OCI-LY7 (cell line): ENCODE results near the gene SOWAHD. TPM values are rescaled to one million over a fixed set of nuclear protein-coding genes. Genes with fewer than 3 reads are reported as not detected.
A peak's percentile ranks its signal among the peaks of the same experiment; 100 is the strongest.

Source experiments
- BruUV-seq: library from RNA; stranded (reverse); fragments of 400-500 nt; replicated peaks from 2 replicates; lab custom pipeline; 2021; lab: Mats Ljungman, UMichigan
- CTCF ChIA-PET: fragments of 300-600 bp; sonication (Branson Sonifier 250); formaldehyde crosslinking; loops from one replicate; lab custom pipeline; 2022; ENCODE audit warnings: antibody characterized with exemption; ENCODE audit not compliant: unreplicated experiment; lab: Charles Lee
- POLR2A ChIA-PET: fragments of 300-600 bp; sonication (Branson Sonifier 250); formaldehyde crosslinking; loops from one replicate; lab custom pipeline; 2022; ENCODE audit warnings: antibody characterized with exemption; lab: Charles Lee
- DNase-seq: peaks from one replicate; pipeline ENCODE4 v3.0.0-alpha.2; 2015; ENCODE audit warnings: low spot score
- H2AFZ ChIP-seq: fragments of 200-600 bp; sonication (generic), shearing (Covaris generic); 2 replicates; pipeline ENCODE4 v1.6.1; 2014; ENCODE audit warnings: mild to moderate bottlenecking, antibody characterized with exemption, low read length, moderate library complexity
- H3K27ac ChIP-seq: fragments of 200-600 bp; sonication (generic); 2 replicates; pipeline ENCODE4 v1.5.1; 2014; ENCODE audit warnings: mixed run types, low read depth, mild to moderate bottlenecking, moderate library complexity, low read length, inconsistent platforms; ENCODE audit not compliant: poor library complexity, severe bottlenecking
- H3K36me3 ChIP-seq: fragments of 200-600 bp; sonication (generic); 2 replicates; pipeline ENCODE4 v1.6.1; 2014; ENCODE audit warnings: mild to moderate bottlenecking, antibody characterized with exemption, low read length, moderate library complexity, mixed read lengths; ENCODE audit not compliant: insufficient read depth
- H3K4me1 ChIP-seq: fragments of 200-600 bp; sonication (generic); 2 replicates; pipeline ENCODE4 v1.5.1; 2014; ENCODE audit warnings: mild to moderate bottlenecking, low read length; ENCODE audit not compliant: insufficient read depth, poor library complexity, severe bottlenecking
- H3K4me2 ChIP-seq: fragments of 200-600 bp; sonication (generic); 2 replicates; pipeline ENCODE4 v1.6.1; 2014; ENCODE audit warnings: mild to moderate bottlenecking, low read length
- H3K4me3 ChIP-seq: fragments of 200-600 bp; sonication (generic); 2 replicates; pipeline ENCODE4 v1.5.1; 2014; ENCODE audit warnings: mild to moderate bottlenecking, low read depth, low read length; ENCODE audit not compliant: poor library complexity, severe bottlenecking
- H3K79me2 ChIP-seq: fragments of 200-600 bp; sonication (generic); 2 replicates; pipeline ENCODE4 v1.6.1; 2016; ENCODE audit warnings: low read depth, mild to moderate bottlenecking, low read length, moderate library complexity, mixed read lengths; ENCODE audit not compliant: insufficient read depth
- H3K9me2 ChIP-seq: fragments of 200-600 bp; sonication (generic); 2 replicates; pipeline ENCODE4 v1.6.1; 2016; ENCODE audit warnings: mild to moderate bottlenecking, low read length, mixed read lengths; ENCODE audit not compliant: insufficient read depth
- H3K9me3 ChIP-seq: fragments of 200-600 bp; sonication (generic); 2 replicates; pipeline ENCODE4 v1.6.1; 2014; ENCODE audit warnings: mild to moderate bottlenecking, mixed run types, low read length, mixed read lengths
- H4K20me1 ChIP-seq: fragments of 200-600 bp; sonication (generic); 2 replicates; pipeline ENCODE4 v1.6.1; 2014; ENCODE audit warnings: mild to moderate bottlenecking, antibody characterized with exemption, low read length, moderate library complexity, mixed read lengths; ENCODE audit not compliant: insufficient read depth
- EZH2phosphoT487 ChIP-seq: fragments of 200-600 bp; sonication (generic); IDR thresholded peaks from 2 replicates; pipeline ENCODE4 v1.6.1; 2018; ENCODE audit warnings: low read depth, borderline replicate concordance, mild to moderate bottlenecking, mixed run types, antibody characterized with exemption, low read length, moderate library complexity, mixed read lengths
- intact Hi-C: fragments of 100-400 bp; cut with micrococcal nuclease; formaldehyde crosslinking; loops from one replicate; pipeline ENCODE4 v1.10.0; 2022; ENCODE audit not compliant: unreplicated experiment
- total RNA-seq, 2 experiments: library from RNA; depleted of rRNA in 1 of 2; stranded (reverse); fragments of >200 nt in 1 of 2; shearing (Covaris generic) in 1 of 2; gene quantifications; 2 replicates each; pipeline ENCODE4 v1.2.3, GENCODE V29; 2014 to 2022
- TF ChIP-seq, protein P1 (sequence below): fragments of 200-600 bp; sonication (generic); conservative IDR thresholded peaks from 2 replicates; pipeline ENCODE4 v1.5.1; 2014; ENCODE audit warnings: mild to moderate bottlenecking, antibody characterized with exemption, low read length, moderate library complexity, mixed read lengths

Gene SOWAHD
- total RNA-seq, 2 experiments from 2014 or later = 0.29 TPM; not detected in 1

DNA sequence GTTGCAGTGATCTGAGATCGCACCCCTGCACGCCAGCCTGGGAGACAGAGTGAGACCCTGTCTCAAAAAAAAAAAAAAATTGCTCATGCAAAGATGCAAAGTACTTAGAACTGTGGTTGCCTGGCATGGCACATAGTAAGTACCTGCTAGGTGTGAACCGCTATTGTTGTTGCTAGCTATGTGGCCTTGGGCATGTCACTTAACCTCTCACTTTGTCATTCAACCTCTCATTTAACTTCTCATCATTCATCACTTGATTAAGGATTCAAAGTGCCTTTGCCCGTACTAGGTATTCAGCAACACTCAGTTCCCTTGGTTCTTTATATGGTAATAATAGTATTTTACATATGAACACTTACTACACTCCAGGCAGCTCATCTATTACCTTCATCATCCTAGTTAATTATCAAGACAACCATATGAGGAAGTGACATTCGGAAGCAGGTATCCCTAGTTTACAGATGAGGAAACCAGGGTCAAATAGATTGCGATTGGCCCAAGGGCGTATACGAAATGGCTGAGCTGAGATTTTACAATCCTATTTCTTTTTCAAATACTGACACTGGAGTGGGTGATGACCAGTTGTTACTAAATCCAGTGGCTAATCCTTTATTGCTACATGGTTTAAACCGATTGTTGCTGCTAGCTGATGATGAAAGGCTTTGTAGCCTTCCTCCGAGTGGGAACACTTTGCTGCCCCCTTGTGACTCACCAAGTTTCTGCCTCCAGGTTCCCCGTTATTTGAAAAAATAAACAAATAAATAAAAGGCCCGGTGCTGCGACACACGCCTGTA, 28.8 kb upstream of the SOWAHD start:
- H3K79me2 ChIP-seq = no peaks in the 10 kb centered on the region
- H3K9me3 ChIP-seq = no peaks in the 10 kb centered on the region
- no peaks in the 10 kb centered on the region for H3K36me3 ChIP-seq
- peak overlapping the region; percentile 51; the same call in 1 of the 2 replicates for H3K4me2 ChIP-seq
- peak overlapping the region; percentile 73; the same call in 1 of the 2 replicates for H2AFZ ChIP-seq
- no peaks in the 10 kb centered on the region for H3K9me2 ChIP-seq
- BruUV-seq = no TSS peak
- intact Hi-C loops = loop anchor here (2.0 kb wide), 1 partner anchor 119 kb away; no protein-coding TSS in a partner anchor
- ChIA-PET CTCF (interaction anchor here (1.0 to 1.9 kb wide), 7 partner anchors 36 to 217 kb away, joined by 3 to 7 read pairs (median 4); partner anchors contain the start of gene SEPTIN6), POLR2A (interaction anchor here (0.6 to 1.2 kb wide), 6 partner anchors 25 to 224 kb away, joined by 3 read pairs; partner anchors contain the start of gene NKRF)
- TF ChIP-seq, protein P1, sequence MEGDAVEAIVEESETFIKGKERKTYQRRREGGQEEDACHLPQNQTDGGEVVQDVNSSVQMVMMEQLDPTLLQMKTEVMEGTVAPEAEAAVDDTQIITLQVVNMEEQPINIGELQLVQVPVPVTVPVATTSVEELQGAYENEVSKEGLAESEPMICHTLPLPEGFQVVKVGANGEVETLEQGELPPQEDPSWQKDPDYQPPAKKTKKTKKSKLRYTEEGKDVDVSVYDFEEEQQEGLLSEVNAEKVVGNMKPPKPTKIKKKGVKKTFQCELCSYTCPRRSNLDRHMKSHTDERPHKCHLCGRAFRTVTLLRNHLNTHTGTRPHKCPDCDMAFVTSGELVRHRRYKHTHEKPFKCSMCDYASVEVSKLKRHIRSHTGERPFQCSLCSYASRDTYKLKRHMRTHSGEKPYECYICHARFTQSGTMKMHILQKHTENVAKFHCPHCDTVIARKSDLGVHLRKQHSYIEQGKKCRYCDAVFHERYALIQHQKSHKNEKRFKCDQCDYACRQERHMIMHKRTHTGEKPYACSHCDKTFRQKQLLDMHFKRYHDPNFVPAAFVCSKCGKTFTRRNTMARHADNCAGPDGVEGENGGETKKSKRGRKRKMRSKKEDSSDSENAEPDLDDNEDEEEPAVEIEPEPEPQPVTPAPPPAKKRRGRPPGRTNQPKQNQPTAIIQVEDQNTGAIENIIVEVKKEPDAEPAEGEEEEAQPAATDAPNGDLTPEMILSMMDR = peak; percentile 76
- no peak for TF ChIP-seq EZH2phosphoT487
- no peaks in the 10 kb centered on the region for H4K20me1 ChIP-seq
- H3K27ac ChIP-seq = no peak overlapping the region
- peaks cover 14% of the 10 kb centered on the region for H3K4me1 ChIP-seq
- no peak overlapping the region for H3K4me3 ChIP-seq
- peak; percentile 71 for DNase-seq

DNA sequence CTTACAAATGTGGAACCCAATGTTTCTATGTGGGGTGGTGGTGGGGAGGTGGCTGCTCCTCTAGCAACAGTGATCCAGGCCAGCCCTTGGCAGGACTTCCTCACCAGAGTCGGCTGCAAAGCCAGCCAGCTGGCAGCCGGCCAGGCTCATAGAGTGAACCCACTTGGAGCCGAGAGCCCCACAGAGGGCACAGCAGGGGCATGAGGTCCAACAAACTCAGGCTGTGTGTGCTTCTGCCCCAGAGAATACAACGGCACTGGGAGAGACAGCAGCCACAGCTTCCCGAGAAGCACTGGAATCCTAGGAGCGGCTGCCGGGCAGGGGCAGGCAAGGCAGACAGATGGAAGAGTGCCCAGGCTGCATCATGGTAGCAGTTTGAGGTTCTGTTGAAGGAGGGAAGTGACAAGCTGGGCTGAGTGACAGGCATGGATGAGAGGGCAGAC, 23.5 kb upstream of the SOWAHD start:
- ChIA-PET POLR2A (interaction anchor here (1.0 kb wide), 1 partner anchor 26 kb away, joined by 3 read pairs; no protein-coding TSS in a partner anchor), CTCF (no interaction called here)
- intact Hi-C loops = no loop called here
- Histone ChIP-seq H4K20me1 (no peaks in the 10 kb centered on the region), H3K36me3 (no peaks in the 10 kb centered on the region), H3K79me2 (no peaks in the 10 kb centered on the region), H3K27ac (no peak overlapping the region), H3K9me2 (no peaks in the 10 kb centered on the region), H3K4me1 (no peaks in the 10 kb centered on the region), H3K4me3 (no peak overlapping the region), H3K9me3 (no peaks in the 10 kb centered on the region), H2AFZ (no peak overlapping the region), H3K4me2 (no peak overlapping the region)
- no peak for TF ChIP-seq EZH2phosphoT487
- TF ChIP-seq, protein P1 = no peak
- BruUV-seq = no TSS peak
- DNase-seq = no peak
